Measurements from ENCODE around the gene NBPF8. TPM values are rescaled to one million over a fixed set of nuclear protein-coding genes. Genes with fewer than 3 reads are reported as not detected.
"Not testable (repeated sequence)": the region's sequence is repeated elsewhere in the genome, so short reads cannot be mapped to it uniquely, and the experiment has no call there.

Gene NBPF8, protein sequence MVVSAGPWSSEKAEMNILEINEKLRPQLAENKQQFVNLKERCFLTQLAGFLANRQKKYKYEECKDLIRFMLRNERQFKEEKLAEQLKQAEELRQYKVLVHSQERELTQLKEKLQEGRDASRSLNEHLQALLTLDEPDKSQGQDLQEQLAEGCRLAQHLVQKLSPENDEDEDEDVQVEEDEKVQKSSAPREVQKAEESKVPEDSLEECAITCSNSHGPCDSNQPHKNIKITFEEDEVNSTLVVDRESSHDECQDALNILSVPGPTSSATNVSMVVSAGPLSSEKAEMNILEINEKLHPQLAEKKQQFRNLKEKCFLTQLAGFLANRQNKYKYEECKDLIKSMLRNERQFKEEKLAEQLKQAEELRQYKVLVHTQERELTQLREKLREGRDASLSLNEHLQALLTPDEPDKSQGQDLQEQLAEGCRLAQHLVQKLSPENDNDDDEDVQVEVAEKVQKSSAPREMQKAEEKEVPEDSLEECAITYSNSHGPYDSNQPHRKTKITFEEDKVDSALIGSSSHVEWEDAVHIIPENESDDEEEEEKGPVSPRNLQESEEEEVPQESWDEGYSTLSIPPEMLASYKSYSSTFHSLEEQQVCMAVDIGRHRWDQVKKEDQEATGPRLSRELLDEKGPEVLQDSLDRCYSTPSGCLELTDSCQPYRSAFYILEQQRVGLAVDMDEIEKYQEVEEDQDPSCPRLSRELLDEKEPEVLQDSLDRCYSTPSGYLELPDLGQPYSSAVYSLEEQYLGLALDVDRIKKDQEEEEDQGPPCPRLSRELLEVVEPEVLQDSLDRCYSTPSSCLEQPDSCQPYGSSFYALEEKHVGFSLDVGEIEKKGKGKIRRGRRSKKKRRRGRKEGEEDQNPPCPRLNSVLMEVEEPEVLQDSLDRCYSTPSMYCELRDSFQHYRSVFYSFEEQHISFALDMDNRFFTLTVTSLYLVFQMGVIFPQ
- 8.9 TPM for total RNA-seq

DNA sequence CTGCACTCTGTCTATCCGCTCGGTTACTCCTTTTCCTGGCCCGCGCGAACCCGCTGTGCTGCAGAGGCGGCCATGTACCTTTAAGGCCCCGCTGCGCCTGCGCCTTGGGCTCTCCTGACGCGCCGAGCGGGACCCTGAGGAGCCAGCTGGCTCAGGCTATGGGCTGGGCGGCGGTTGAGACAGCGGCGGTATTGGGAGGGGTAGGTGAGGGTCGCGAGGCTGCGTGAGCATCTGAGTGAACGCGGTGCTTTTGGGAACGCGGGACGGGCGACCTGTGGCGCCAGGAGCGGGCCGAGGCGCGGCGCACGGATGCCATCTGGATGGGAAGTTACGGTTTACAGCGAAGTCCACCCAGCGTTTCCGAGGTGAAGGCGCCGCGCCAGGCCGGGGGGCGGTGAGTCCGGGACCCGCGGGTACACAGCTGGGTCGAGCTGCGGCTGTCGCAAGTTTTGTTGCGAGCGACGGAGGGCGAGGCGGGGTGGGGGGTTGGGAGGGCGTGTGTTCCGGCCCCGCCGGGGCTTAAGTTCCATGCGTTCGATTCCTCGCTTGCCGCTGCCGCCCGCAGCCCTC is at the start of gene NBPF8:
TSS of gene NBPF8 (plus strand) at position 125 of the 570 bp plus-strand sequence. CDS start 21,488 bp downstream, outside the sequence.
- not testable (repeated sequence) for H3K4me1 ChIP-seq (ENCODE audit: control insufficient read depth in 3 of 3, insufficient read depth in 3 of 3, low read length in 3 of 3); H3K36me3 ChIP-seq (ENCODE audit: control insufficient read depth in 3 of 3, insufficient read depth in 3 of 3, low read length in 3 of 3); H3K27me3 ChIP-seq (ENCODE audit: control insufficient read depth in 3 of 3, insufficient read depth in 3 of 3, low read length in 3 of 3); H3K27ac ChIP-seq (ENCODE audit: low read depth, low read length); H3K9me3 ChIP-seq (ENCODE audit: control insufficient read depth in 3 of 3, low read length in 3 of 3)
- H3K9ac ChIP-seq (ENCODE audit: low read depth in 1 of 3, low read length in 3 of 3): peak within 1 kb of the TSS; percentile 16 to 50 (median 47)
- peak within 1 kb of the TSS; percentile 52 to 59 (median 56) for H3K4me3 ChIP-seq (ENCODE audit: low read length in 3 of 3)

DNA sequence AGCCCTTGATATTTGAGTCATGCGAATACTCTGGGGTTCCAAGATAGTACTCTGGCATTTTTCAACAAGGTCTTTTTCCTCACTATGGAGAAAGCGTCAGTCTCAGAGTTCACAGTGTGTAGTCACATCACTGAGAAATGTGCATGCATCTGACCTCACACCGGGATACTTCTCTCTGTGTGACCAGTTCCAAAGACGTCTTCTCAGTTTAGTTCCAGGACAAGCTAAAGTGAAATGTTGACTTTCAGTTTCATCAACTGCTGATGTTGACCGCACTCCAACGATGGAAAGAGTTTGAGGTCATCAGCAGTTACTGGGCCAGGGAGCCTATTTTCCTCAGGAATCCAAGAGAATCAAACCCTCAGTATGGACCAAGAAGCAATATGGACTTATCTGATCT is 47.1 kb upstream of the NBPF8 start:
- not testable (repeated sequence) for H3K9me3 ChIP-seq (ENCODE audit: control insufficient read depth in 3 of 3, low read length in 3 of 3); H3K27ac ChIP-seq (ENCODE audit: low read depth, low read length); H3K4me1 ChIP-seq (ENCODE audit: control insufficient read depth in 3 of 3, insufficient read depth in 3 of 3, low read length in 3 of 3); H3K9ac ChIP-seq (ENCODE audit: low read depth in 1 of 3, low read length in 3 of 3); H3K36me3 ChIP-seq (ENCODE audit: control insufficient read depth in 3 of 3, insufficient read depth in 3 of 3, low read length in 3 of 3); H3K27me3 ChIP-seq (ENCODE audit: control insufficient read depth in 3 of 3, insufficient read depth in 3 of 3, low read length in 3 of 3); H3K4me3 ChIP-seq (ENCODE audit: low read length in 3 of 3)

DNA sequence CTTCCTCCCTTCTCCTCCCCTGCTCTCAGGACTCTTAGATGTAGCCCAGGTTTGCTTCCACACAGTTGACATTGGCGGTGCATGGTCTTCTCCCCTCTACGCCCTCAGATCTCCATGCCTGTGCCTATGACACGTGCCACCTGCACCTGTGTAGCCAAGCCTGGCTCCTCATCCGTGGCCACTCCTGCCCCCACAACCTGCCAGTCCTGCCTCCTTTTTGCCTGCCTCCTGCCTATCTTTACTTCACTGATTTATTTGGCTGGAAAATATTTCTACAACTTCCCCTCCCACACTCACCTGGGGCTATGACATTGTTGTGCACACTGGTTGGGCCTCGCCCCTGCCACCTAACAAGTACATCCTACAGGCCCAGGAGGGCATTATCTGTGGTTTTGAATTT is 28.2 kb upstream of the NBPF8 start:
- H3K4me3 ChIP-seq (ENCODE audit: low read length in 3 of 3); H3K36me3 ChIP-seq (ENCODE audit: control insufficient read depth in 3 of 3, insufficient read depth in 3 of 3, low read length in 3 of 3); H3K4me1 ChIP-seq (ENCODE audit: control insufficient read depth in 3 of 3, insufficient read depth in 3 of 3, low read length in 3 of 3); H3K9ac ChIP-seq (ENCODE audit: low read depth in 1 of 3, low read length in 3 of 3); H3K27ac ChIP-seq (ENCODE audit: low read depth, low read length); H3K27me3 ChIP-seq (ENCODE audit: control insufficient read depth in 3 of 3, insufficient read depth in 3 of 3, low read length in 3 of 3); H3K9me3 ChIP-seq (ENCODE audit: control insufficient read depth in 3 of 3, low read length in 3 of 3): not testable (repeated sequence)

DNA sequence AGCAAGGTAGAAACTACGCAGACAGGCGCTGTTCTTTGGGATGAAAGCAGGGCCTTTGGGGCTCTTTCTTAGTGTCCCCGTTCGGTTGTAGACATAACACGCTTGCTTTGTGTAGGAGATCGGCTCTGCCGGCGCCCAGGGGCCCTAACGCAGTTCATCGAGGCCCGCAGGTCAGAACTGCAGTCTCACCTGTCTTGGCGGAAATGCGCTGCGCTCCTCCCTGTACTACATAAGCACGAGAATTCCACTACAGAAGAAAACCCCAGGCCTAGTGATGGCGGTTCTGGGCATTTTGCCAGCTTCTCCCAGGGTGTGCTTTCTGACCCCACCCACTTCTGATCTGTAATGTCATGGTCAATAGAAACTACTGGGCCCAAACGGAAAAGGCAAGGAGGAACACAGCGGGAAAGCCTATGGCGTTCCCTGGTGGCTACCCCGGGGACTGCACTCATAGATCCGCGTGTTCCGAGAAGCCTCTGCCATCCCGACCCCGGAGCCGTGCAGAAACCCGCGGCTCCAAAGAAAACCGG is 26.2 kb upstream of the NBPF8 start:
- H3K27me3 ChIP-seq (ENCODE audit: control insufficient read depth in 3 of 3, insufficient read depth in 3 of 3, low read length in 3 of 3); H3K36me3 ChIP-seq (ENCODE audit: control insufficient read depth in 3 of 3, insufficient read depth in 3 of 3, low read length in 3 of 3); H3K4me1 ChIP-seq (ENCODE audit: control insufficient read depth in 3 of 3, insufficient read depth in 3 of 3, low read length in 3 of 3); H3K27ac ChIP-seq (ENCODE audit: low read depth, low read length); H3K9me3 ChIP-seq (ENCODE audit: control insufficient read depth in 3 of 3, low read length in 3 of 3); H3K4me3 ChIP-seq (ENCODE audit: low read length in 3 of 3); H3K9ac ChIP-seq (ENCODE audit: low read depth in 1 of 3, low read length in 3 of 3): not testable (repeated sequence)

DNA sequence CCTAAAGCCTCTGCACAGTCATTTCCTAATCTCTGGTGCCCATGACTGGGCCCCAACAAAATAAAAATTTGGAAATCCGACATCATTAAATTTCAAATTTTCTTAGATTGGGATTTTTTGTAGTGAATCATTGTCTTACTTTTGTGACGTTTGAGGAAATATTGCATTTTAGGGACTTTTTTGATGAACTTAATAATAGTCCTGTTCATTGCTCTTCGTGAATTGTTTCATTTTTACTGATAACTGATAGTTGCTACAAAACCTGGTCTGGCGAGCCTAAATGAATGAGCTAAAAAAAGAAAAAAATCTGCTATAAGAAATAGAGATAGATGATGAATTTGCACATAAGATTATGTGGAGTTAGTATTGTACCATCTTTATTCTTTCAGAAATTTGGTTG is 23.5 kb upstream of the NBPF8 start:
- not testable (repeated sequence) for H3K9ac ChIP-seq (ENCODE audit: low read depth in 1 of 3, low read length in 3 of 3); H3K4me3 ChIP-seq (ENCODE audit: low read length in 3 of 3); H3K27ac ChIP-seq (ENCODE audit: low read depth, low read length); H3K36me3 ChIP-seq (ENCODE audit: control insufficient read depth in 3 of 3, insufficient read depth in 3 of 3, low read length in 3 of 3); H3K4me1 ChIP-seq (ENCODE audit: control insufficient read depth in 3 of 3, insufficient read depth in 3 of 3, low read length in 3 of 3); H3K27me3 ChIP-seq (ENCODE audit: control insufficient read depth in 3 of 3, insufficient read depth in 3 of 3, low read length in 3 of 3); H3K9me3 ChIP-seq (ENCODE audit: control insufficient read depth in 3 of 3, low read length in 3 of 3)

DNA sequence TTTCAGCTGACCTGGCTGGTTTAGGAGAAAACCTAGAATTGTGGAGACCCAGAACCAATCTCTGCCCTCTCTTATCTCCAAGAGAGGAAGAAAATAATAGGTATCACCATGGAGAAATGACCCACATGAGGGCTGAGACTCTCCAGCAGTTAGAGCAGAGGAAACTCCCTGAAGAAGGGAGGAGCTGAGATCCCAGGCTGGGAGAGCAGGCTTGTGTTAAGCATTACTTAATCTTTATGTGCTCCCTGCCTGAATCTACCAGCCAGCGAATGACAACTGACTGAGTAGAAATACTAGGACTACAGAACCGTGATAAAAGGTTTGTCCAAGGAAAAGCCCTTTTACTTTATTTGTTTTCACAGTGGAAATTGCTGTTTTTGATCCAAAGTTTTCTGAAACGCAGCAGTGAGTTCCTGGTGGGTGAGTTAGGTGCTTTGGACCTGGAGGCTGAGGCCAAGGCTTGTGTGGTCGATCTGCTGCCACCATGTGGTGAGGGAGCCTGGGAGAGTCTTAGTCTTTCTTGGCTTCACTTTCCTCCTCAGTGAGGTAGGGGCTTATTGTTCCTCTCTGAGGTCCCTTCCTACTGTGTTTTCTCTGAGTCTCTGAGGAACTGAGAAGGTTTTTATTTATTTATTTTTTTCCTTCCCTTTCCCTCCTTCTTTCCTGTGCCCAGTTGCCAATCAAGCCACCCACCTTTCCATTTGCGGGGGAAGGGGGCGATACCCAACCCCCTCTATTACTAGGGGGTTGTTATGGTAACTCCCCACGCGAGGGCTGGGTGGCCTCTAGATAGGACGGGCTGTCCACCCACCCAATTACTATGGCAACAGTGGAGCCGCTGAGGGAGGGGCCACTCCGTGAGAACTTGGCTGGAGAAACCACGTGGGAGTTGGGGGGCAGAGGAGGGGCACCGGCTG is 21.3 kb upstream of the NBPF8 start:
- not testable (repeated sequence) for H3K27ac ChIP-seq (ENCODE audit: low read depth, low read length); H3K27me3 ChIP-seq (ENCODE audit: control insufficient read depth in 3 of 3, insufficient read depth in 3 of 3, low read length in 3 of 3); H3K4me3 ChIP-seq (ENCODE audit: low read length in 3 of 3); H3K9me3 ChIP-seq (ENCODE audit: control insufficient read depth in 3 of 3, low read length in 3 of 3); H3K9ac ChIP-seq (ENCODE audit: low read depth in 1 of 3, low read length in 3 of 3); H3K4me1 ChIP-seq (ENCODE audit: control insufficient read depth in 3 of 3, insufficient read depth in 3 of 3, low read length in 3 of 3); H3K36me3 ChIP-seq (ENCODE audit: control insufficient read depth in 3 of 3, insufficient read depth in 3 of 3, low read length in 3 of 3)

DNA sequence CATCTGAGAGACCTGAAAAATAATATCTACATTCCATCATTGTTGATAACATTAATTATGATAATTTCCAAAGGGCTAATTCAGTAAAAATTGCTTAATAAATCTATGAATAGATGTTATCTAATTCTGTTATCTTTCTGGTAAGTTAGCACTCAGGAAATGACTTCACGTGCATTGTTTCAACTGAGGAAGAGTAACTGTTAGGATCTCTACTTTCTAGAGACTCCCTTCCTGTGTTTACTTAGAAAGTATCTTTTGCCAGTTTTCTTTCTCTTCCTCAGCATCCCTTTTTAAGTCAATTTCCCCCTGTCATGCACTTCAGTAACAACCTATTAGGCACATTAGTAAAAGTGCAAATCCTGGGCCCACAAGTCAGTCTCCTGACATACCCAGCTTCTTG is 9.5 kb upstream of the NBPF8 start:
- H3K9ac ChIP-seq (ENCODE audit: low read depth in 1 of 3, low read length in 3 of 3); H3K4me1 ChIP-seq (ENCODE audit: control insufficient read depth in 3 of 3, insufficient read depth in 3 of 3, low read length in 3 of 3); H3K27ac ChIP-seq (ENCODE audit: low read depth, low read length); H3K36me3 ChIP-seq (ENCODE audit: control insufficient read depth in 3 of 3, insufficient read depth in 3 of 3, low read length in 3 of 3); H3K9me3 ChIP-seq (ENCODE audit: control insufficient read depth in 3 of 3, low read length in 3 of 3); H3K4me3 ChIP-seq (ENCODE audit: low read length in 3 of 3); H3K27me3 ChIP-seq (ENCODE audit: control insufficient read depth in 3 of 3, insufficient read depth in 3 of 3, low read length in 3 of 3): not testable (repeated sequence)

DNA sequence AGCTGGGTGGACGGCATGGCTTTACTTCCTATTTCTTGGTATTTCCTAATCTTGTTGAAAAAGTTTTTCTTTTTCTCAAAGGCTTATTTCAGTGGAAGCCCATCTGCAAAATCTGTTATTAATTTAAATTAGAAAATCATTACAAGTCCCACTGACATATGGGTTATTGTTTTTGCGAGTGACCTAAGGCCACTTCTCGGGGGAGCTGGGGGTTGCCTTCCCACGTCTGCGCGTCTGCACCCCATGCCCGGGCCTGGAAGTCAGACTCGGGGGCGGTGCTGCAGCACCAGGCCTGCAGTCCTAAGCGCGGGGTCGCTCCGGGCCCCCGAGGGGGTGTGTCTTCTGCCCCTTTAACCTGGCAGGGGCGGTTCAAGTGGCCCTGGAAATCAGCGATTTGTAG is 384 bp upstream of the NBPF8 start:
- H3K4me1 ChIP-seq (ENCODE audit: control insufficient read depth in 3 of 3, insufficient read depth in 3 of 3, low read length in 3 of 3); H3K9me3 ChIP-seq (ENCODE audit: control insufficient read depth in 3 of 3, low read length in 3 of 3); H3K27ac ChIP-seq (ENCODE audit: low read depth, low read length); H3K36me3 ChIP-seq (ENCODE audit: control insufficient read depth in 3 of 3, insufficient read depth in 3 of 3, low read length in 3 of 3); H3K27me3 ChIP-seq (ENCODE audit: control insufficient read depth in 3 of 3, insufficient read depth in 3 of 3, low read length in 3 of 3): not testable (repeated sequence)
- H3K9ac ChIP-seq (ENCODE audit: low read depth in 1 of 3, low read length in 3 of 3): peak overlapping the region in 2 of 3 donors; percentile 16 to 23
- H3K4me3 ChIP-seq (ENCODE audit: low read length in 3 of 3): peak overlapping the region in 2 of 3 donors; percentile 52 to 59

DNA sequence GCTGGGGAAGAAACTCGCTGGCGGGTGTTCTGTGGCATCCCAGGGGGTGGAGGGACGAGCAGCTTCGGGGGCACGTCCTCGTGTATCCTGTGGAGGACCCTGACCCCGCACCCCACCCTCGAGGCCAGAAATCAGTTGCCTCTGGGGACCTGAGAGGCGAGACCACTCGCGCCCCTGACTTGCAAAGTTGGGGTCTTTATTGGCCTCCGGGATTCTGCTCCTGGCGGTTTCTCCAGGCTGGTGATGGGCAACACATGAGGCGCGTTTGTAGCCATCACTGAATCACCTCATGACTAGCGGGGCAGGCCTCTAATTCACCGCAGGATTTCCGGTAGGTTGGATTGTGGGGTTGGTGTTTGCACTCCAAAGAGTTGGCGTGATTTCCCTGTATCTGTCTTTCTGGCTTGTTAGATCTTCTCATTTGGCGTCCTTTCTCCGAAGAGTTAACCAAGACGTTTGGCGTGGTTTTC is 692 bp downstream of the NBPF8 start:
- not testable (repeated sequence) for H3K36me3 ChIP-seq (ENCODE audit: control insufficient read depth in 3 of 3, insufficient read depth in 3 of 3, low read length in 3 of 3); H3K27ac ChIP-seq (ENCODE audit: low read depth, low read length); H3K9me3 ChIP-seq (ENCODE audit: control insufficient read depth in 3 of 3, low read length in 3 of 3); H3K27me3 ChIP-seq (ENCODE audit: control insufficient read depth in 3 of 3, insufficient read depth in 3 of 3, low read length in 3 of 3); H3K4me1 ChIP-seq (ENCODE audit: control insufficient read depth in 3 of 3, insufficient read depth in 3 of 3, low read length in 3 of 3)
- Histone ChIP-seq H3K9ac (ENCODE audit: low read depth in 1 of 3, low read length in 3 of 3) (peak overlapping the region in 2 of 3 donors; percentile 47 to 50), H3K4me3 (ENCODE audit: low read length in 3 of 3) (peak overlapping the region; percentile 49 to 56 (median 56))
